Gastroesophageal sphincter (tissue), 4 donors: ENCODE measurements around the gene BPIFB6. TPM values are rescaled to one million over a fixed set of nuclear protein-coding genes. Genes with fewer than 3 reads are reported as not detected.

Source experiments
- ATAC-seq: fragments of 150-250 bp; one replicate; pipeline ENCODE4 v1.9.1; 2016; ENCODE audit warnings: mild to moderate bottlenecking, moderate library complexity
- H3K27ac ChIP-seq, 4 donors: fragments of 200-600 bp; sonication (generic) in 3 of 4; 1 replicate in 3 of 4; 2 replicates in 1 of 4; pipeline ENCODE4 v1.5.1; 2016 to 2019
- H3K27me3 ChIP-seq: fragments of 200-600 bp; sonication (generic); one replicate; pipeline ENCODE4 v1.5.1; 2019
- H3K36me3 ChIP-seq, 2 donors: fragments of 200-600 bp; sonication (generic); one replicate each; pipeline ENCODE4 v1.5.1; 2019; ENCODE audit warnings: control low read depth in 1 of 2
- H3K4me1 ChIP-seq, 3 donors: fragments of 200-600 bp; sonication (generic); 1 replicate in 2 of 3; 2 replicates in 1 of 3; pipeline ENCODE4 v1.5.1; 2016 to 2019; ENCODE audit warnings: control low read depth in 2 of 3
- H3K4me3 ChIP-seq, 2 donors: fragments of 200-600 bp; sonication (generic); one replicate each; pipeline ENCODE4 v1.5.1; 2019; ENCODE audit warnings: mild to moderate bottlenecking in 1 of 2, moderate library complexity in 1 of 2
- H3K9me3 ChIP-seq, 3 donors: fragments of 200-600 bp; sonication (generic); one replicate each; pipeline ENCODE4 v1.5.1; 2017 to 2019; ENCODE audit warnings: control low read depth in 2 of 3
- CTCF ChIP-seq, 4 experiments: fragments of 200-600 bp in 2 of 4; fragments of 450-650 bp in 2 of 4; sonication (generic) in 1 of 4; IDR thresholded peaks; one replicate each; pipeline ENCODE4 v1.5.1; 2017 to 2019; ENCODE audit warnings: antibody characterized with exemption in 4 of 4, mild to moderate bottlenecking in 2 of 4, moderate library complexity in 2 of 4
- EP300 ChIP-seq: sonication (generic); formaldehyde crosslinking; IDR thresholded peaks from one replicate; pipeline ENCODE4 v1.6.1; 2017; ENCODE audit warnings: antibody characterized with exemption, mild to moderate bottlenecking
- POLR2A ChIP-seq, 2 donors: fragments of 450-650 bp; IDR thresholded peaks; one replicate each; pipeline ENCODE4 v1.6.1; 2017; ENCODE audit warnings: antibody characterized with exemption in 2 of 2, mild to moderate bottlenecking in 2 of 2, moderate library complexity in 1 of 2
- POLR2AphosphoS5 ChIP-seq: sonication (generic); formaldehyde crosslinking; IDR thresholded peaks from one replicate; pipeline ENCODE4 v1.6.1; 2017; ENCODE audit warnings: antibody characterized with exemption
- WGBS, 2 donors: methylation state at CpG; one replicate each; pipeline ENCODE4 v1.1.5; 2018; ENCODE audit warnings: low coverage in 1 of 2; 5-methylcytosine and 5-hydroxymethylcytosine counted together
- total RNA-seq, 4 donors: library from RNA; depleted of rRNA; stranded (reverse); fragments of >200 nt; gene quantifications; one replicate each; pipeline ENCODE4 v1.1.0, GENCODE V29; 2016

Gene BPIFB6
- total RNA-seq, 4 donors from 2014 or later = not detected

DNA sequence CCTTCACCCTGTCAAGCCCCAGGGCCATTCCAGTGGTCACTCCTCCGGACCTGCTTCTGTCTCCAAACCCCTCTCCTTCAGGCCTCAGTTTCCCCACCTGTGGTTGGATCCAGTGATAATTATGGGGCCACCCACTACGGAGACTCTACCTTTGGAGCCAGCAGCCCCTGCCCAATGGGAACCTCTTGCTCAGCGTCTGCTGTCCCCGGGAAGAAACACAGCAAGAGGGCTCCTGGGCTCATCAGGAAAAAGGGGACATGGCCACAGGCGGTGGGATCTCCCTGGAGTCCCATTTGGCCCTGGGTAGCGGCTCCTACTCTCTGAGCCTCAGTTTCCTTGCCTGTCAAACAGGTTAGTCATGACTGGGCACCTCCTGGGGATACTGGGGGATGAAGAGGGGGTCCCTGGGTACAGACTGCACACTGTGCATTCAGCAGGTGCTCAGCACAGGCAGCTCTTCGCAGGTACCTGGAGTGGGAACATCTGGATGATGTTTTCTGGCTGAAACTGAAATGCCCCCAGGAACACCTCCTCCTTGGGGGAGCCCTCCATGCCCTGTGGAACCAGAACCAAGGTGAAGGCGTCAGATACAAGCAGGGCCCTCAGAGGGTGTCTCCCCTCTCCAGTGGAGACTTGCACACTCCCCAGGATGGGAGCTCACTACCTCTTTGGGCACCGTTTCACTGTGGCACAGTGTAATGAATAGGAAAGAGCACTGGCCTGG lies 46.7 kb upstream of the BPIFB6 start:
- H3K27ac ChIP-seq = no peak overlapping the region
- no peak for TF ChIP-seq EP300
- no peak for TF ChIP-seq CTCF (IDR thresholded peaks at IDR 0.05)
- no peak for TF ChIP-seq POLR2A (IDR thresholded peaks at IDR 0.05)
- TF ChIP-seq POLR2AphosphoS5 = no peak
- ATAC-seq = no peak
- peaks cover 0 to 9% (median 0%) of the 10 kb centered on the region in 3 donors for H3K4me1 ChIP-seq
- whole genome bisulfite sequencing, 2 donors = 63 to 77% methylated on average over 3 to 4 of the region's 9 CpGs
- H3K36me3 ChIP-seq = no peaks in the 10 kb centered on the region
- no peaks in the 10 kb centered on the region for H3K9me3 ChIP-seq
- no peak overlapping the region for H3K4me3 ChIP-seq
- H3K27me3 ChIP-seq = peaks cover 10% of the 10 kb centered on the region

DNA sequence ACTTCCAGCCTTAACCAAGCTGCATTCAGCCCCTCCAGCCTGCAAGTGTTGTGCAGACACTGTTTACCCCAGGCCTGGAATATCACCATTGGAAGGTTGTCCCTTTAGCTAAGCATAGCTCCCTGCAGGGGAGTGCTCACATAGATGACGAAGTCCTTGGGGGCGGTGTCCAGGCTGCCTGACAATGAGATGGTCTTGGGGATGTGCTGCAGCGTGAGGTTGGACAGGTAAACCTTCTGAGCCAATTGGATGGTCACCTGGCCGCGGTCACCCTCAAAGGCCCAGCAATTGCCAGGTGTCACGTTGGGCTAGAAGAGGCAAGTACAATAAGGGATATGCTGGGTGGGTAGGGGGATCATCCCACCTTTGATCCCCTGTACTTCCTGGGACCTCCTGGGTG lies 45.9 kb upstream of the BPIFB6 start:
- TF ChIP-seq POLR2AphosphoS5 (no peak), POLR2A (IDR thresholded peaks at IDR 0.05) (no peak), EP300 (no peak), CTCF (IDR thresholded peaks at IDR 0.05) (no peak)
- Histone ChIP-seq H3K27ac (no peak overlapping the region), H3K4me3 (no peak overlapping the region), H3K4me1 (peaks cover 0 to 9% (median 0%) of the 10 kb centered on the region in 3 donors), H3K9me3 (no peaks in the 10 kb centered on the region), H3K27me3 (peaks cover 5% of the 10 kb centered on the region), H3K36me3 (no peaks in the 10 kb centered on the region)
- no peak for ATAC-seq
- WGBS, 2 donors = 100% methylated on average over 1 of the region's 6 CpGs; no CpG with 5 or more reads in 1 of the 2 donors

DNA sequence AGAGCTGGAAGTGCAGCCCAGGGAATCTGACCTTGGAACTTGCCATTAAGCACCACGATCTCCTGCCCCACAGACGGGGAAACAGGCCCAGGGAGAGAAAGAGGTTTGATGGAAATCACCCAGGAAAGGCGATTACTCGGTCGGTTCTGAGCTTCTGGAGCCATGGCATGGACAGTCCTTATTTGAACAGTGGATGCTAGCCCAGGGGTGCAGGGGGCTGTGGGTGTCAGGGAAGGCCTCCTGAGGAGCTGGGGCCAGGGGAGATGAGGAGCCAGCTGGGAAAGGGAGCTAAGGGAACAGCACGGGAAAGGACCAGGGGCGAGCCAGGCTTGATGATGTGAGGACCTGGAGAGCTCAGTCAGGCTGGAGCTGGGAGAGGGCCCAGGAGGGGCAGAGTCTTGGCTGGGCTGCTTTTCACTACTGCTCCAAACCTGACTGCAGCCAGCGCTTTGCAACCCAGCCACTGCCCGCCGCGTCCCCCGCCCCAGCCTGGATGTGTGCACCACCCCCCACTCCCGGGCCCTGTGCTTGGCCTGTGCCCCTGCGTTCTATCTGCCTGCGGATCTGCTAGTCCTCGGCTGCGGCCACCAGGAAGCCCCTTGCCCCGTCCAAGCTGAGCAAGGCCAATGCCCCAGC lies 45.0 kb upstream of the BPIFB6 start:
- TF ChIP-seq CTCF (IDR thresholded peaks at IDR 0.05) = no peak
- TF ChIP-seq POLR2AphosphoS5 = no peak
- TF ChIP-seq EP300 = no peak
- ATAC-seq = no peak
- no peaks in the 10 kb centered on the region for H3K9me3 ChIP-seq
- H3K27ac ChIP-seq = no peak overlapping the region
- H3K4me3 ChIP-seq = no peak overlapping the region
- WGBS, 2 donors = 56 to 89% methylated on average over 2 of the region's 18 CpGs
- H3K4me1 ChIP-seq = peaks cover 0 to 9% (median 0%) of the 10 kb centered on the region in 3 donors
- H3K36me3 ChIP-seq = no peaks in the 10 kb centered on the region
- peaks cover 12% of the 10 kb centered on the region for H3K27me3 ChIP-seq

- WGBS, 2 donors = 80 to 100% methylated on average over 1 to 3 of the region's 11 CpGs
- H3K27ac ChIP-seq = no peak overlapping the region
- TF ChIP-seq POLR2A (IDR thresholded peaks at IDR 0.05) = no peak
- no peak for TF ChIP-seq POLR2AphosphoS5
- TF ChIP-seq CTCF (IDR thresholded peaks at IDR 0.05) = no peak
- no peak for TF ChIP-seq EP300
Observed at GRCh38 chr20:32987044-32987825, 44.2 kb upstream of the BPIFB6 start.

More at GRCh38 chr20:32987044-32987825, 44.2 kb upstream of the BPIFB6 start:
- ATAC-seq = no peak
- Histone ChIP-seq H3K4me1 (peaks cover 0 to 8% (median 0%) of the 10 kb centered on the region in 3 donors), H3K4me3 (no peak overlapping the region), H3K9me3 (no peaks in the 10 kb centered on the region), H3K36me3 (no peaks in the 10 kb centered on the region), H3K27me3 (peaks cover 13% of the 10 kb centered on the region)
